OCI-LY7 (cell line): Measurements from ENCODE around the gene SPATA18. TPM values are rescaled to one million over a fixed set of nuclear protein-coding genes. Genes with fewer than 3 reads are reported as not detected.

ENCODE experiments used
- BruUV-seq: library from RNA; stranded (reverse); fragments of 400-500 nt; replicated peaks from 2 replicates; lab custom pipeline; 2021; lab: Mats Ljungman, UMichigan
- CTCF ChIA-PET: fragments of 300-600 bp; sonication (Branson Sonifier 250); formaldehyde crosslinking; loops from one replicate; lab custom pipeline; 2022; ENCODE audit warnings: antibody characterized with exemption; ENCODE audit not compliant: unreplicated experiment; lab: Charles Lee
- POLR2A ChIA-PET: fragments of 300-600 bp; sonication (Branson Sonifier 250); formaldehyde crosslinking; loops from one replicate; lab custom pipeline; 2022; ENCODE audit warnings: antibody characterized with exemption; lab: Charles Lee
- DNase-seq: peaks from one replicate; pipeline ENCODE4 v3.0.0-alpha.2; 2015; ENCODE audit warnings: low spot score
- H2AFZ ChIP-seq: fragments of 200-600 bp; sonication (generic), shearing (Covaris generic); 2 replicates; pipeline ENCODE4 v1.6.1; 2014; ENCODE audit warnings: mild to moderate bottlenecking, antibody characterized with exemption, low read length, moderate library complexity
- H3K27ac ChIP-seq: fragments of 200-600 bp; sonication (generic); 2 replicates; pipeline ENCODE4 v1.5.1; 2014; ENCODE audit warnings: mixed run types, low read depth, mild to moderate bottlenecking, moderate library complexity, low read length, inconsistent platforms; ENCODE audit not compliant: poor library complexity, severe bottlenecking
- H3K36me3 ChIP-seq: fragments of 200-600 bp; sonication (generic); 2 replicates; pipeline ENCODE4 v1.6.1; 2014; ENCODE audit warnings: mild to moderate bottlenecking, antibody characterized with exemption, low read length, moderate library complexity, mixed read lengths; ENCODE audit not compliant: insufficient read depth
- H3K4me1 ChIP-seq: fragments of 200-600 bp; sonication (generic); 2 replicates; pipeline ENCODE4 v1.5.1; 2014; ENCODE audit warnings: mild to moderate bottlenecking, low read length; ENCODE audit not compliant: insufficient read depth, poor library complexity, severe bottlenecking
- H3K4me2 ChIP-seq: fragments of 200-600 bp; sonication (generic); 2 replicates; pipeline ENCODE4 v1.6.1; 2014; ENCODE audit warnings: mild to moderate bottlenecking, low read length
- H3K4me3 ChIP-seq: fragments of 200-600 bp; sonication (generic); 2 replicates; pipeline ENCODE4 v1.5.1; 2014; ENCODE audit warnings: mild to moderate bottlenecking, low read depth, low read length; ENCODE audit not compliant: poor library complexity, severe bottlenecking
- H3K79me2 ChIP-seq: fragments of 200-600 bp; sonication (generic); 2 replicates; pipeline ENCODE4 v1.6.1; 2016; ENCODE audit warnings: low read depth, mild to moderate bottlenecking, low read length, moderate library complexity, mixed read lengths; ENCODE audit not compliant: insufficient read depth
- H3K9me2 ChIP-seq: fragments of 200-600 bp; sonication (generic); 2 replicates; pipeline ENCODE4 v1.6.1; 2016; ENCODE audit warnings: mild to moderate bottlenecking, low read length, mixed read lengths; ENCODE audit not compliant: insufficient read depth
- H3K9me3 ChIP-seq: fragments of 200-600 bp; sonication (generic); 2 replicates; pipeline ENCODE4 v1.6.1; 2014; ENCODE audit warnings: mild to moderate bottlenecking, mixed run types, low read length, mixed read lengths
- H4K20me1 ChIP-seq: fragments of 200-600 bp; sonication (generic); 2 replicates; pipeline ENCODE4 v1.6.1; 2014; ENCODE audit warnings: mild to moderate bottlenecking, antibody characterized with exemption, low read length, moderate library complexity, mixed read lengths; ENCODE audit not compliant: insufficient read depth
- CTCF ChIP-seq: fragments of 200-600 bp; sonication (generic); conservative IDR thresholded peaks from 2 replicates; pipeline ENCODE4 v1.5.1; 2014; ENCODE audit warnings: mild to moderate bottlenecking, antibody characterized with exemption, low read length, moderate library complexity, mixed read lengths
- EZH2phosphoT487 ChIP-seq: fragments of 200-600 bp; sonication (generic); IDR thresholded peaks from 2 replicates; pipeline ENCODE4 v1.6.1; 2018; ENCODE audit warnings: low read depth, borderline replicate concordance, mild to moderate bottlenecking, mixed run types, antibody characterized with exemption, low read length, moderate library complexity, mixed read lengths
- intact Hi-C: fragments of 100-400 bp; cut with micrococcal nuclease; formaldehyde crosslinking; loops from one replicate; pipeline ENCODE4 v1.10.0; 2022; ENCODE audit not compliant: unreplicated experiment
- total RNA-seq, 2 experiments: library from RNA; depleted of rRNA in 1 of 2; stranded (reverse); fragments of >200 nt in 1 of 2; shearing (Covaris generic) in 1 of 2; gene quantifications; 2 replicates each; pipeline ENCODE4 v1.2.3, GENCODE V29; 2014 to 2022

SPATA18 gene
- total RNA-seq, 2 experiments from 2014 or later, result not detected

DNA sequence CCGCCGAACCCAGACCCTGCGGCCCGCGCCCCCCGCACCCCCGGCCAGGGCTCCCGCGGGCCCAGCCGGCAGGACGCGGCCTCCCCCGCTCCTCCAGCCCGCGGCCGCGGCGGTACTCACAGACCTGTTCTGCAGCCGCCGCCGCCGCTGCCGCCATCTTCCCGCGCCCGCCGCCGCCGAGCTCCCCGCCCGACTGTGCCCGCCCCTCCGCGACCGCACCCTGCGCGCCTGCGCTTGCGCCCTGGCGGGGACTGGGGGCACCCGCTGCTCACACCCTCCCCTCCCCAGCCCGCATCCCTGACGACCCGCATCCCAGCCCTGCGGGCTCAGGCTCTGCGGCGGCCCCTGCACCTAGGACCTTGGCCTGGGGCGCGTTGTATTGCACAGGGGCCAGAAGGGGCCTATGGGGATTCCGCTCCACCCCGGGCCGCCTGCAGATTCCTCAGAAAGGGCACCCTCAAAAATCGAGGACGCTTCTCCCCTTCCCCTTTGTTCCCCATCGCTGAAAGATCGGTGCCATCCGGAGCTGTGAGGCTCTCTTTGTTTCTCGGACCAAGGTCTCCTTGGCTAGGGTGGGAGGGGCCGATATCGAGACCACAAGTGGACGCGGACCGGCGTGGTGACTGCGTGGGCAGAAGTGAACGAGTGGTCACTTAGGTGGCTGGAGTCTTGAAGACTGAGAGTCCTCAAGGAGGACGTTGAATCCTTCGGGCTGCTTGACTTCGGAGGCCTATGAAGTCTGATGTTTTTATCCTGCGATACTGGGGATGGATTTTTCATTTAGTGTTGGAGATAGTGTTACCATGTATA, 12.8 kb upstream of the SPATA18 start, which contains the start of gene SGCB:
TSS of gene SGCB (minus strand) at position 197 of the 810 bp plus-strand sequence. CDS start at position 157, 40 bp downstream.
- Histone ChIP-seq H3K27ac (peak within 1 kb of the TSS; percentile 2), H3K9me3 (no peaks in the 10 kb centered on the region), H3K36me3 (no peaks in the 10 kb centered on the region; the same call in 1 of the 2 replicates), H2AFZ (peak within 1 kb of the TSS; percentile 92), H3K79me2 (peaks cover 18% of the 10 kb centered on the region; the same call in 1 of the 2 replicates), H4K20me1 (no peaks in the 10 kb centered on the region), H3K4me3 (peak within 1 kb of the TSS; percentile 96), H3K4me2 (peak within 1 kb of the TSS; percentile 83), H3K9me2 (no peaks in the 10 kb centered on the region), H3K4me1 (peaks cover 17% of the 10 kb centered on the region)
- ChIA-PET CTCF (interaction anchor here (0.9 kb wide), 1 partner anchor 196 kb away, joined by 3 read pairs; the partner anchor contains the start of gene DCUN1D4), POLR2A (interaction anchor here (0.6 to 2.9 kb wide), 2 partner anchors 58 to 196 kb away, joined by 3 to 15 read pairs; partner anchors contain the start of gene DCUN1D4)
- DNase-seq, result peak; percentile 70
- no peak for TF ChIP-seq CTCF
- no peak for TF ChIP-seq EZH2phosphoT487
- BruUV-seq, result no TSS peak
- intact Hi-C loops, result loop anchor here (2.0 kb wide), 1 partner anchor 674 kb away; no protein-coding TSS in a partner anchor

GRCh38 chr4:52045028-52045427, 6.1 kb upstream of the SPATA18 start:
- ChIA-PET POLR2A (interaction anchor here (0.9 to 1.0 kb wide), 2 partner anchors 14 to 138 kb away, joined by 3 read pairs; no protein-coding TSS in a partner anchor), CTCF (no interaction called here)
- Histone ChIP-seq H3K36me3 (no peaks in the 10 kb centered on the region), H3K4me3 (no peak overlapping the region), H3K27ac (no peak overlapping the region), H3K79me2 (no peaks in the 10 kb centered on the region), H2AFZ (no peak overlapping the region), H3K9me3 (no peaks in the 10 kb centered on the region), H4K20me1 (no peaks in the 10 kb centered on the region), H3K4me2 (no peak overlapping the region), H3K4me1 (no peaks in the 10 kb centered on the region), H3K9me2 (no peaks in the 10 kb centered on the region)
- DNase-seq, result no peak
- intact Hi-C loops, result no loop called here
- BruUV-seq, result no TSS peak
- TF ChIP-seq CTCF, result no peak
- no peak for TF ChIP-seq EZH2phosphoT487
